Measurements from ENCODE around the gene FBXW10B. TPM values are rescaled to one million over a fixed set of nuclear protein-coding genes. Genes with fewer than 3 reads are reported as not detected.
"Not testable (repeated sequence)": the region's sequence is repeated elsewhere in the genome, so short reads cannot be mapped to it uniquely, and the experiment has no call there.

The FBXW10B gene
- total RNA-seq, 1 experiment from 2014 or later: 1.5 TPM

DNA sequence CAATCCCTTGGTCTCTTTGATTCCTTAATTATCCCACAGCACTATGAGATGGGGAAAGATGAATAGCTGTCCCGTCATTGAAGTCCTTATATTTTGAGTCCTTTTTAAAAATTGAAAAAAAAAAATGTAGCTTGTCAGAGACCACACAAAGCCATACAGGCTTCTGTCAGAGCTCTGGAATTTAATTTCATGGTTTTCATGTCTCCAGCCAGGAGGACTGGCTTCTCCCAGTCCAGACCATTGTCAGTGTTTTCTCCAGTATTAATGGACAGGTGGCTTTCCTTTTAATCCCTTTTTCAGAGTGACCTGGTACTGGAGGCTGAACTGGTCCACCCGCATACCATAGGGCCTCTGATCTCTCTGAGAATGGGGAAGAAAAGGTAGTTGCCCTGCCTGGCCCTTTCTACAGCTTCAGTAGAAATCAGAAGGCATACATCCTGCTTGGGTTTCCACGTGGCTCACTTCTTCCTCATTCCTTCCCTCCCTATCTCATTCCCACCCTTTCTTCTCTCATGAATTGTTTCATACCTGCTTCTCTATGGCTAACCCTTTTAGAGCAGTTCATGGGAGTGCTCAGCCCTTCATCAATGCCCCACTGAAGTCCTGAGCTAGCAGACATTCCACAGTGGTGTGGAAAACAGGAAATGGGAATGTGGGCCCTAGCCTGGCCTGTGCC is 35.5 kb upstream of the FBXW10B start:
- no peaks in the 10 kb centered on the region for H3K36me3 ChIP-seq (ENCODE audit: insufficient read depth, low read length, poor library complexity, severe bottlenecking)
- ChIA-PET POLR2A (ENCODE audit: low non-redundant PET) (no interaction called here), CTCF (no interaction called here)
- H3K4me1 ChIP-seq (ENCODE audit: insufficient read depth, low read length, poor library complexity, severe bottlenecking): peaks cover 15% of the 10 kb centered on the region
- no peak overlapping the region for H3K4me3 ChIP-seq (ENCODE audit: low read depth, low read length, poor library complexity, severe bottlenecking)
- no peak for DNase-seq (ENCODE audit: low spot score)
- no peak for TF ChIP-seq EZH2 (IDR thresholded peaks at IDR 0.05; ENCODE audit: borderline replicate concordance, low read depth, low read length, poor library complexity, severe bottlenecking)
- TF ChIP-seq, protein P1, sequence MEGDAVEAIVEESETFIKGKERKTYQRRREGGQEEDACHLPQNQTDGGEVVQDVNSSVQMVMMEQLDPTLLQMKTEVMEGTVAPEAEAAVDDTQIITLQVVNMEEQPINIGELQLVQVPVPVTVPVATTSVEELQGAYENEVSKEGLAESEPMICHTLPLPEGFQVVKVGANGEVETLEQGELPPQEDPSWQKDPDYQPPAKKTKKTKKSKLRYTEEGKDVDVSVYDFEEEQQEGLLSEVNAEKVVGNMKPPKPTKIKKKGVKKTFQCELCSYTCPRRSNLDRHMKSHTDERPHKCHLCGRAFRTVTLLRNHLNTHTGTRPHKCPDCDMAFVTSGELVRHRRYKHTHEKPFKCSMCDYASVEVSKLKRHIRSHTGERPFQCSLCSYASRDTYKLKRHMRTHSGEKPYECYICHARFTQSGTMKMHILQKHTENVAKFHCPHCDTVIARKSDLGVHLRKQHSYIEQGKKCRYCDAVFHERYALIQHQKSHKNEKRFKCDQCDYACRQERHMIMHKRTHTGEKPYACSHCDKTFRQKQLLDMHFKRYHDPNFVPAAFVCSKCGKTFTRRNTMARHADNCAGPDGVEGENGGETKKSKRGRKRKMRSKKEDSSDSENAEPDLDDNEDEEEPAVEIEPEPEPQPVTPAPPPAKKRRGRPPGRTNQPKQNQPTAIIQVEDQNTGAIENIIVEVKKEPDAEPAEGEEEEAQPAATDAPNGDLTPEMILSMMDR (conservative IDR thresholded peaks at IDR 0.05; ENCODE audit: low read depth, low read length): no peak
- no peaks in the 10 kb centered on the region for H3K9me3 ChIP-seq (ENCODE audit: low read depth, low read length, poor library complexity, severe bottlenecking)
- H3K27me3 ChIP-seq (replicated peaks; ENCODE audit: insufficient read depth, low read depth, low read length, poor library complexity): no peaks in the 10 kb centered on the region
- no peak overlapping the region for H3K27ac ChIP-seq (ENCODE audit: low read depth, low read length, poor library complexity, severe bottlenecking)
- BruUV-seq (replicated peaks): no TSS peak
- intact Hi-C loops (cut with micrococcal nuclease; ENCODE audit: unreplicated experiment): no loop called here

DNA sequence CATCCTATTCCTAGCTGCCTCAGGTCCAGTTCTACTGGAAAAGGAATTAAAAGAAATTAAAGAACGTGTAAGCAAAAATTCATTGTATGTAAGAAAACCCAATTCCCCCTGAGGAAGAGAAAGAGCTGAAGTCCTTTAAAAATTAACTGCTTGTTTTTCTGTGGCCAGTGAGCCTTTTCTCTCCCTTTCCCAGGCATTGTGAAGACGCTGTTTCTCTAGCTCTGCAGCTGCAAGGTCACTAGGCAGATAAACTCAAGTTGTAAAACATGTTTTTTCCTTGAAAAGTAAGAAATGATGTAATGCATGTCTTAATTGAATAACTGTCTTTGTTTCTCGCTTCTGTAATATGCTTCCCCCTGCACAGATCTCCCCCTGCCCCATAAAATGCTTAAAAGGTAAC is 34.9 kb upstream of the FBXW10B start:
- H3K27ac ChIP-seq (ENCODE audit: low read depth, low read length, poor library complexity, severe bottlenecking); H3K4me3 ChIP-seq (ENCODE audit: low read depth, low read length, poor library complexity, severe bottlenecking); intact Hi-C loops (cut with micrococcal nuclease; ENCODE audit: unreplicated experiment); H3K9me3 ChIP-seq (ENCODE audit: low read depth, low read length, poor library complexity, severe bottlenecking); H3K27me3 ChIP-seq (replicated peaks; ENCODE audit: insufficient read depth, low read depth, low read length, poor library complexity); CTCF ChIA-PET; POLR2A ChIA-PET (ENCODE audit: low non-redundant PET); BruUV-seq (replicated peaks); DNase-seq (ENCODE audit: low spot score); H3K36me3 ChIP-seq (ENCODE audit: insufficient read depth, low read length, poor library complexity, severe bottlenecking): not testable (repeated sequence)
- peaks cover 20% of the 10 kb centered on the region for H3K4me1 ChIP-seq (ENCODE audit: insufficient read depth, low read length, poor library complexity, severe bottlenecking)

DNA sequence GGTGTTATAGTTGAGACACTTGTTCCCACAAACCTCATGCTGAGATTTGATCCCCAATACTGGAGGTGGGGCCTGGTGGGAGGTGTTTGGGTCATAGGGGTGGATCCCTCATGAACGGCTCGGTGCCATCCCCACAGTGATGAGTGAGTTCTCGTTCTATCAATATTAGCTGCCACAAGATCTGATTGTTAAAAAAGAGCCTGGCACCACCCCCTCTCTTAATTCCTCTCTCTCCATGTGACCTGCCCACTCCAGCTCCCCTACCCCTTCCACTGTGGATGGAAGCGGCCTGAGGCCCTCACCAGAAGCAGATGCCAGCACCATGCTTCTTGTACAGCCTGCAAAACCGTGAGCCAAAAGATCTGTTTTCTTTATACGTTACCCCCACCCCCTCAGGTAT is 33.5 kb upstream of the FBXW10B start:
- H3K36me3 ChIP-seq (ENCODE audit: insufficient read depth, low read length, poor library complexity, severe bottlenecking): no peaks in the 10 kb centered on the region
- DNase-seq (ENCODE audit: low spot score): no peak
- ChIA-PET POLR2A (ENCODE audit: low non-redundant PET) (no interaction called here), CTCF (no interaction called here)
- BruUV-seq (replicated peaks): no TSS peak
- TF ChIP-seq, protein P1 (conservative IDR thresholded peaks at IDR 0.05; ENCODE audit: low read depth, low read length): no peak
- no peak for TF ChIP-seq EZH2 (IDR thresholded peaks at IDR 0.05; ENCODE audit: borderline replicate concordance, low read depth, low read length, poor library complexity, severe bottlenecking)
- H3K4me3 ChIP-seq (ENCODE audit: low read depth, low read length, poor library complexity, severe bottlenecking): no peak overlapping the region
- intact Hi-C loops (cut with micrococcal nuclease; ENCODE audit: unreplicated experiment): no loop called here
- H3K4me1 ChIP-seq (ENCODE audit: insufficient read depth, low read length, poor library complexity, severe bottlenecking): peaks cover 20% of the 10 kb centered on the region
- no peak overlapping the region for H3K27ac ChIP-seq (ENCODE audit: low read depth, low read length, poor library complexity, severe bottlenecking)
- no peaks in the 10 kb centered on the region for H3K9me3 ChIP-seq (ENCODE audit: low read depth, low read length, poor library complexity, severe bottlenecking)
- H3K27me3 ChIP-seq (replicated peaks; ENCODE audit: insufficient read depth, low read depth, low read length, poor library complexity): no peaks in the 10 kb centered on the region

DNA sequence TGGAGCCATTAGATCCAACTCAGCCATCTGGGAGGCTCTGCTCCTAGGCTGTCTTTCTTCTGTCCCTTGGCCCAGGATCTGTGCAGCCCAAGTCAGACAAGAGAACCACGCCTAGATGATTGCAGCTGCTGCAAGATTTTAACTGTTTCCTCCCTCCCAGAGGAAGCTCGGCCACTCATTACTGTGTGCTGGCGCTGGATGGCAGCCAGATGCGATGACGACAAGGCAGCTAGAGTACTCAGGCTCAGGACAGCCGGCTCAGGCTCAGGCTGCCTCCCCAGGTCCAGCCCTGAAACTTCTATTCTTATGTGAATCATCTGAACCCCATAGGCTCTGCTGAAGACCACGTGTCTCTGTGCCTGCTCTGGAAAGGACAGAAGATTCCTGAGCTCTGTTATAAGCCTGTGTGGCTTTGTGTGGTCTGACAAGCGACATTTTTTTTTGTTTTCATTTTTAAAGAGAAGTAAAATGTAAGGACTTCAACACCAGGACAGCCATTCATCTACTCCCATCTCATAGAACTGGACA is 32.1 kb upstream of the FBXW10B start:
- ChIA-PET POLR2A (ENCODE audit: low non-redundant PET) (no interaction called here), CTCF (no interaction called here)
- H3K4me1 ChIP-seq (ENCODE audit: insufficient read depth, low read length, poor library complexity, severe bottlenecking): peaks cover 20% of the 10 kb centered on the region
- H3K27ac ChIP-seq (ENCODE audit: low read depth, low read length, poor library complexity, severe bottlenecking): peak overlapping the region; percentile 78
- no TSS peak for BruUV-seq (replicated peaks)
- DNase-seq (ENCODE audit: low spot score): peak; percentile 99
- H3K9me3 ChIP-seq (ENCODE audit: low read depth, low read length, poor library complexity, severe bottlenecking): no peaks in the 10 kb centered on the region
- no peaks in the 10 kb centered on the region for H3K27me3 ChIP-seq (replicated peaks; ENCODE audit: insufficient read depth, low read depth, low read length, poor library complexity)
- H3K36me3 ChIP-seq (ENCODE audit: insufficient read depth, low read length, poor library complexity, severe bottlenecking): no peaks in the 10 kb centered on the region
- H3K4me3 ChIP-seq (ENCODE audit: low read depth, low read length, poor library complexity, severe bottlenecking): peak overlapping the region; percentile 53
- intact Hi-C loops (cut with micrococcal nuclease; ENCODE audit: unreplicated experiment): no loop called here
- no peak for TF ChIP-seq EZH2 (IDR thresholded peaks at IDR 0.05; ENCODE audit: borderline replicate concordance, low read depth, low read length, poor library complexity, severe bottlenecking)
- TF ChIP-seq, protein P1 (conservative IDR thresholded peaks at IDR 0.05; ENCODE audit: low read depth, low read length): no peak
